NB4 (cell line): ENCODE data around the gene IRF2BP1.

Experiments
- MYC ChIP-seq: IDR thresholded peaks from 2 replicates; pipeline ENCODE4 v1.6.1; 2011; ENCODE audit warnings: low read depth, low read length
- POLR2A ChIP-seq: IDR thresholded peaks from 2 replicates; pipeline ENCODE4 v1.6.1; 2011; ENCODE audit warnings: mild to moderate bottlenecking; ENCODE audit not compliant: insufficient read length; ENCODE audit errors: extremely low read depth
- TF ChIP-seq, protein P1 (sequence below): IDR thresholded peaks from one replicate; pipeline ENCODE4 v1.5.1; 2012; ENCODE audit warnings: low read depth, low read length
- TF ChIP-seq, protein P2 (sequence below): IDR thresholded peaks from 2 replicates; pipeline ENCODE4 v1.6.1; 2011; ENCODE audit warnings: low read depth, low read length

- no peak for TF ChIP-seq POLR2A
- TF ChIP-seq, protein P1, sequence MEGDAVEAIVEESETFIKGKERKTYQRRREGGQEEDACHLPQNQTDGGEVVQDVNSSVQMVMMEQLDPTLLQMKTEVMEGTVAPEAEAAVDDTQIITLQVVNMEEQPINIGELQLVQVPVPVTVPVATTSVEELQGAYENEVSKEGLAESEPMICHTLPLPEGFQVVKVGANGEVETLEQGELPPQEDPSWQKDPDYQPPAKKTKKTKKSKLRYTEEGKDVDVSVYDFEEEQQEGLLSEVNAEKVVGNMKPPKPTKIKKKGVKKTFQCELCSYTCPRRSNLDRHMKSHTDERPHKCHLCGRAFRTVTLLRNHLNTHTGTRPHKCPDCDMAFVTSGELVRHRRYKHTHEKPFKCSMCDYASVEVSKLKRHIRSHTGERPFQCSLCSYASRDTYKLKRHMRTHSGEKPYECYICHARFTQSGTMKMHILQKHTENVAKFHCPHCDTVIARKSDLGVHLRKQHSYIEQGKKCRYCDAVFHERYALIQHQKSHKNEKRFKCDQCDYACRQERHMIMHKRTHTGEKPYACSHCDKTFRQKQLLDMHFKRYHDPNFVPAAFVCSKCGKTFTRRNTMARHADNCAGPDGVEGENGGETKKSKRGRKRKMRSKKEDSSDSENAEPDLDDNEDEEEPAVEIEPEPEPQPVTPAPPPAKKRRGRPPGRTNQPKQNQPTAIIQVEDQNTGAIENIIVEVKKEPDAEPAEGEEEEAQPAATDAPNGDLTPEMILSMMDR, result no peak
- TF ChIP-seq, protein P2, sequence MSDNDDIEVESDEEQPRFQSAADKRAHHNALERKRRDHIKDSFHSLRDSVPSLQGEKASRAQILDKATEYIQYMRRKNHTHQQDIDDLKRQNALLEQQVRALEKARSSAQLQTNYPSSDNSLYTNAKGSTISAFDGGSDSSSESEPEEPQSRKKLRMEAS, result no peak
- no peak for TF ChIP-seq MYC
Observed at GRCh38 chr19:45911291-45911690, 25.4 kb upstream of the IRF2BP1 start.
